ENCODE data around the gene PLA2G6.

PLA2G6 gene

GRCh38 chr22:38167988-38168407 lies 13.6 kb downstream of the PLA2G6 start:
- TF ChIP-seq EZH2phosphoT487 (IDR thresholded peaks at IDR 0.05; ENCODE audit: borderline replicate concordance), result no peak
- TF ChIP-seq, protein P1, sequence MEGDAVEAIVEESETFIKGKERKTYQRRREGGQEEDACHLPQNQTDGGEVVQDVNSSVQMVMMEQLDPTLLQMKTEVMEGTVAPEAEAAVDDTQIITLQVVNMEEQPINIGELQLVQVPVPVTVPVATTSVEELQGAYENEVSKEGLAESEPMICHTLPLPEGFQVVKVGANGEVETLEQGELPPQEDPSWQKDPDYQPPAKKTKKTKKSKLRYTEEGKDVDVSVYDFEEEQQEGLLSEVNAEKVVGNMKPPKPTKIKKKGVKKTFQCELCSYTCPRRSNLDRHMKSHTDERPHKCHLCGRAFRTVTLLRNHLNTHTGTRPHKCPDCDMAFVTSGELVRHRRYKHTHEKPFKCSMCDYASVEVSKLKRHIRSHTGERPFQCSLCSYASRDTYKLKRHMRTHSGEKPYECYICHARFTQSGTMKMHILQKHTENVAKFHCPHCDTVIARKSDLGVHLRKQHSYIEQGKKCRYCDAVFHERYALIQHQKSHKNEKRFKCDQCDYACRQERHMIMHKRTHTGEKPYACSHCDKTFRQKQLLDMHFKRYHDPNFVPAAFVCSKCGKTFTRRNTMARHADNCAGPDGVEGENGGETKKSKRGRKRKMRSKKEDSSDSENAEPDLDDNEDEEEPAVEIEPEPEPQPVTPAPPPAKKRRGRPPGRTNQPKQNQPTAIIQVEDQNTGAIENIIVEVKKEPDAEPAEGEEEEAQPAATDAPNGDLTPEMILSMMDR (conservative IDR thresholded peaks at IDR 0.05; ENCODE audit: low read length), result no peak
- H3K9me3 ChIP-seq (ENCODE audit: insufficient read depth, low read depth, low read length), result no peaks in the 10 kb centered on the region
- H3K27me3 ChIP-seq (ENCODE audit: insufficient read depth, low read length, poor library complexity, severe bottlenecking), result no peaks in the 10 kb centered on the region
- H3K9me2 ChIP-seq (replicated peaks; ENCODE audit: low read depth, low read length), result no peaks in the 10 kb centered on the region
- no peak overlapping the region for H2AFZ ChIP-seq (ENCODE audit: low read length)
- no peak overlapping the region for H3K9ac ChIP-seq (ENCODE audit: low read depth, low read length, poor library complexity, severe bottlenecking)
- H3K4me3 ChIP-seq (ENCODE audit: low read length, poor library complexity, severe bottlenecking), result no peak overlapping the region
- H3K4me1 ChIP-seq (ENCODE audit: insufficient read depth, low read length, poor library complexity, severe bottlenecking), result peaks cover 15% of the 10 kb centered on the region
- H3F3A ChIP-seq (ENCODE audit: low read depth), result no peaks in the 10 kb centered on the region
- H3K36me3 ChIP-seq (ENCODE audit: insufficient read depth, low read length), result peaks cover 10% of the 10 kb centered on the region; the same call in 1 of the 2 replicates
- H3K79me2 ChIP-seq (ENCODE audit: insufficient read depth, low read length), result peaks cover 6% of the 10 kb centered on the region; the same call in 1 of the 2 replicates
- no peak overlapping the region for H3K4me2 ChIP-seq (ENCODE audit: low read depth, low read length, poor library complexity, severe bottlenecking)
- H4K20me1 ChIP-seq (ENCODE audit: insufficient read depth, low read length, poor library complexity, severe bottlenecking), result no peaks in the 10 kb centered on the region

DNA sequence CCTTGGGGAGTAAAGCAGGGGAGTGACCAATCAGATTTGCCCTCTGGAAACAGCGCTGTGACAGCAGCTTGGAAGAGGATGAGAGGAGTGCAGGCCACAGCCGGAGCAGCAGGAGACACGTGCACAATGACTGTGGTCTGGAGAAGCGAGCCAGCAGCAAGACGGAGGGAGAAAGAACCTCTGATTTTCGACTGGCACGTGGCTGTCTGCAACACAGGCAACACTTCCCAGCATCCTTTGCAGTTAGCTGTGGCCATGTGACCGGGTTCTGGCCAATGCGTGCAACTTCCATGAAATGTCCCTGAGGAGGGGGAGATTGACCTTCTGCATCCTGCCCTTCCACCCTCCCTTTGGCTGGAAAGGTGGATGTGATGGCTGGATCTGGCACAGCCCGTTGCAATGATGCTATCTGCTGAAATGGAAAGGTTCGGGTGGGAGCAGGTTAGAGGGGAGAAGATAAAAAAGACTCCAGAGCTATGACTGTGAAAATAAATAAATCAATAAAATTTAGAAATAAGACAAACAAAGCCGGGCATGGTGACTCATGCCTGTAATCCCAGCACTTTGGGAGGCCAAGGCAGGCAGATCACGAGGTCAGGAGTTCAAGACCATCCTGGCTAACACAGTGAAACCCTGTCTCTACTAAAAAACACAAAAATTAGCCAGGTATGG lies 15.6 kb downstream of the PLA2G6 start:
- Histone ChIP-seq H3K36me3 (ENCODE audit: insufficient read depth, low read length) (peaks cover 10% of the 10 kb centered on the region; the same call in 1 of the 2 replicates), H3F3A (ENCODE audit: low read depth) (no peaks in the 10 kb centered on the region), H3K9me2 (replicated peaks; ENCODE audit: low read depth, low read length) (no peaks in the 10 kb centered on the region), H3K4me3 (ENCODE audit: low read length, poor library complexity, severe bottlenecking) (no peak overlapping the region), H4K20me1 (ENCODE audit: insufficient read depth, low read length, poor library complexity, severe bottlenecking) (no peaks in the 10 kb centered on the region), H3K79me2 (ENCODE audit: insufficient read depth, low read length) (no peaks in the 10 kb centered on the region; the same call in 1 of the 2 replicates), H3K9me3 (ENCODE audit: insufficient read depth, low read depth, low read length) (no peaks in the 10 kb centered on the region), H3K27me3 (ENCODE audit: insufficient read depth, low read length, poor library complexity, severe bottlenecking) (no peaks in the 10 kb centered on the region), H3K9ac (ENCODE audit: low read depth, low read length, poor library complexity, severe bottlenecking) (no peak overlapping the region), H2AFZ (ENCODE audit: low read length) (no peak overlapping the region), H3K4me1 (ENCODE audit: insufficient read depth, low read length, poor library complexity, severe bottlenecking) (peaks cover 19% of the 10 kb centered on the region), H3K4me2 (ENCODE audit: low read depth, low read length, poor library complexity, severe bottlenecking) (no peak overlapping the region)
- no peak for TF ChIP-seq EZH2phosphoT487 (IDR thresholded peaks at IDR 0.05; ENCODE audit: borderline replicate concordance)
- TF ChIP-seq, protein P1 (conservative IDR thresholded peaks at IDR 0.05; ENCODE audit: low read length), result no peak

DNA sequence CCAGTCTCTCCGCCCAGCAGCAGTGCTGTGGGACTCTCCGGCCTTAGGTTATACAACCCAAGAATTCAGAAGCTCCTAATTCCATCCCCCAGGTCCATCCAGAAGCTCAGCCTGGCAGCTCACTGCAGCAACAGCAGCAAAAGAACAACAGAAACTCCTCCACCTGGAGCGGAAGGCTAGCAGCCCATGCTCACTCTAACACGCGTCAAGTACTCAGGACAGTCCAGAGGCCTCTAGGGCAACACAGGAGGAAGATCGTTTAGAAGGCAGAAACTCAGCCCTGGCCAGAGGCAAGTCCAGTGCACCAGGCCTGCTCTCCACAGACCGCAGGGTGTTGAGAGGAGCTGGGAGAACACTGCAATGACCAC lies 17.1 kb downstream of the PLA2G6 start:
- Histone ChIP-seq H3K9me3 (ENCODE audit: insufficient read depth, low read depth, low read length) (no peaks in the 10 kb centered on the region), H3K4me1 (ENCODE audit: insufficient read depth, low read length, poor library complexity, severe bottlenecking) (peaks cover 19% of the 10 kb centered on the region), H3K4me2 (ENCODE audit: low read depth, low read length, poor library complexity, severe bottlenecking) (no peak overlapping the region), H3K9me2 (replicated peaks; ENCODE audit: low read depth, low read length) (no peaks in the 10 kb centered on the region), H3K9ac (ENCODE audit: low read depth, low read length, poor library complexity, severe bottlenecking) (no peak overlapping the region), H3K79me2 (ENCODE audit: insufficient read depth, low read length) (no peaks in the 10 kb centered on the region; the same call in 1 of the 2 replicates), H2AFZ (ENCODE audit: low read length) (no peak overlapping the region), H4K20me1 (ENCODE audit: insufficient read depth, low read length, poor library complexity, severe bottlenecking) (no peaks in the 10 kb centered on the region), H3K27me3 (ENCODE audit: insufficient read depth, low read length, poor library complexity, severe bottlenecking) (no peaks in the 10 kb centered on the region), H3K36me3 (ENCODE audit: insufficient read depth, low read length) (peaks cover 10% of the 10 kb centered on the region; the same call in 1 of the 2 replicates), H3K4me3 (ENCODE audit: low read length, poor library complexity, severe bottlenecking) (no peak overlapping the region), H3F3A (ENCODE audit: low read depth) (no peaks in the 10 kb centered on the region)
- no peak for TF ChIP-seq EZH2phosphoT487 (IDR thresholded peaks at IDR 0.05; ENCODE audit: borderline replicate concordance)
- TF ChIP-seq, protein P1 (conservative IDR thresholded peaks at IDR 0.05; ENCODE audit: low read length), result no peak

All from Loucy (cell line).